HCT116 (cell line): Measurements from ENCODE around the gene PAQR7. TPM values are rescaled to one million over a fixed set of nuclear protein-coding genes. Genes with fewer than 3 reads are reported as not detected.

Source experiments
- ATAC-seq: fragments of 200-7000 bp; cut with Tn5 transposase; 2 replicates; pipeline ENCODE4 v1.9.1; 2020; ENCODE audit warnings: mild to moderate bottlenecking, moderate library complexity
- BruUV-seq: library from RNA; stranded (reverse); fragments of 400-500 nt; replicated peaks from 2 replicates; lab custom pipeline; 2021; lab: Mats Ljungman, UMichigan
- CTCF ChIA-PET: fragments of 300-600 bp; sonication (Branson Sonifier 250); formaldehyde crosslinking; loops from one replicate; lab custom pipeline; 2021; ENCODE audit warnings: antibody characterized with exemption; lab: Charles Lee
- POLR2A ChIA-PET: fragments of 300-600, 350-600 bp; sonication (Branson Sonifier 250); formaldehyde crosslinking; loops from one replicate; lab custom pipeline; 2021; ENCODE audit warnings: antibody characterized with exemption; lab: Charles Lee
- RAD21 ChIA-PET, 2 experiments: fragments of 300-600 bp; sonication (Branson Sonifier 250); formaldehyde crosslinking; loops; one replicate each; lab custom pipeline; 2023; ENCODE audit warnings: low total read pairs in 2 of 2; ENCODE audit not compliant: uncharacterized antibody in 2 of 2, unreplicated experiment in 2 of 2, low non-redundant PET in 1 of 2; lab: Charles Lee
- DNase-seq: peaks from one replicate; pipeline ENCODE4 v3.0.0-alpha.2; 2010; ENCODE audit warnings: low read depth, low spot score
- H2AFZ ChIP-seq: fragments of 200-600 bp; shearing (Covaris generic), sonication (generic); 2 replicates; pipeline ENCODE4 v1.6.1; 2017; ENCODE audit warnings: low read depth, mixed run types, mixed read lengths, antibody characterized with exemption, low read length; ENCODE audit not compliant: poor library complexity, severe bottlenecking
- H3K27ac ChIP-seq: 2 replicates; pipeline ENCODE4 v1.5.1; 2012; ENCODE audit warnings: low read depth, low read length
- H3K27me3 ChIP-seq: fragments of 200-600 bp; sonication (generic); 2 replicates; pipeline ENCODE4 v1.6.1; 2016; ENCODE audit warnings: mixed run types, low read length, mixed read lengths; ENCODE audit not compliant: insufficient read depth
- H3K36me3 ChIP-seq, 2 experiments: fragments of 200-500 bp in 1 of 2; fragments of 200-600 bp in 1 of 2; sonication (Bioruptor generic) in 1 of 2; sonication (generic) in 1 of 2; 2 replicates each; pipeline versions ENCODE4 v1.5.1 to v1.6.1; 2014 to 2016; ENCODE audit warnings: low read length in 2 of 2, inconsistent platforms in 1 of 2, mixed read lengths in 1 of 2, mixed run types in 1 of 2; ENCODE audit not compliant: insufficient read depth in 2 of 2, control insufficient read depth in 1 of 2
- H3K4me1 ChIP-seq, 2 experiments: fragments of 200-600 bp in 1 of 2; sonication (generic) in 1 of 2; 2 replicates each; pipeline versions ENCODE4 v1.5.1 to v1.6.1; 2012 to 2017; ENCODE audit warnings: low read length in 2 of 2, inconsistent platforms in 1 of 2, mild to moderate bottlenecking in 1 of 2, mixed read lengths in 1 of 2, mixed run types in 1 of 2, moderate library complexity in 1 of 2; ENCODE audit not compliant: insufficient read depth in 2 of 2, control insufficient read depth in 1 of 2
- H3K4me2 ChIP-seq: fragments of 200-600 bp; sonication (generic); 2 replicates; pipeline ENCODE4 v1.6.1; 2017; ENCODE audit warnings: mixed run types, low read length, mixed read lengths
- H3K4me3 ChIP-seq, 2 experiments: fragments of 200-600 bp in 1 of 2; sonication (generic) in 1 of 2; replicated peaks in 1 of 2; 2 replicates each; pipeline ENCODE4 v1.5.1; 2011 to 2016; ENCODE audit warnings: low read length in 2 of 2, control low read depth in 1 of 2, low read depth in 1 of 2, mild to moderate bottlenecking in 1 of 2, mixed read lengths in 1 of 2, mixed run types in 1 of 2
- H3K79me2 ChIP-seq: fragments of 200-600 bp; sonication (generic); 2 replicates; pipeline ENCODE4 v1.6.1; 2017; ENCODE audit warnings: mild to moderate bottlenecking, mixed run types, low read length, moderate library complexity, mixed read lengths; ENCODE audit not compliant: insufficient read depth
- H3K9ac ChIP-seq: fragments of 200-600 bp; sonication (generic); 2 replicates; pipeline ENCODE4 v1.6.1; 2016; ENCODE audit warnings: low read length, mixed read lengths
- H3K9me2 ChIP-seq: fragments of 200-600 bp; sonication (generic), shearing (Covaris generic); 2 replicates; pipeline ENCODE4 v1.6.1; 2017; ENCODE audit warnings: mixed run types, mild to moderate bottlenecking, moderate library complexity; ENCODE audit not compliant: insufficient read depth
- H3K9me3 ChIP-seq, 2 experiments: fragments of 200-500 bp in 1 of 2; fragments of 200-600 bp in 1 of 2; sonication (Bioruptor generic) in 1 of 2; sonication (generic) in 1 of 2; 2 replicates each; pipeline ENCODE4 v1.6.1; 2014 to 2017; ENCODE audit warnings: low read length in 2 of 2, mixed read lengths in 2 of 2, inconsistent platforms in 1 of 2, low read depth in 1 of 2, mild to moderate bottlenecking in 1 of 2, mixed run types in 1 of 2, moderate library complexity in 1 of 2; ENCODE audit not compliant: control insufficient read depth in 1 of 2, insufficient read depth in 1 of 2
- H4K20me1 ChIP-seq: fragments of 200-600 bp; sonication (generic), shearing (Covaris generic); 2 replicates; pipeline ENCODE4 v1.6.1; 2017; ENCODE audit warnings: mixed run types, mild to moderate bottlenecking, moderate library complexity; ENCODE audit not compliant: insufficient read depth
- CBX3 ChIP-seq: IDR thresholded peaks from 2 replicates; pipeline ENCODE4 v1.6.1; 2012; ENCODE audit warnings: low read depth
- CEBPB ChIP-seq: IDR thresholded peaks from 2 replicates; pipeline ENCODE4 v1.6.1; 2012; ENCODE audit warnings: low read depth
- CTCF ChIP-seq, 3 experiments: fragments of 200-600 bp in 1 of 3; sonication (generic) in 1 of 3; IDR thresholded peaks in 2 of 3; conservative IDR thresholded peaks in 1 of 3; 2 replicates each; pipeline ENCODE4 v1.5.1; 2012 to 2017; ENCODE audit warnings: low read depth in 2 of 3, low read length in 2 of 3, antibody characterized with exemption in 1 of 3, borderline replicate concordance in 1 of 3, control low read depth in 1 of 3, mild to moderate bottlenecking in 1 of 3, mixed read lengths in 1 of 3, mixed run types in 1 of 3, moderate library complexity in 1 of 3; ENCODE audit not compliant: insufficient read depth in 1 of 3
- ELF1 ChIP-seq: IDR thresholded peaks from 2 replicates; pipeline ENCODE4 v1.6.1; 2012; ENCODE audit warnings: low read depth, borderline replicate concordance
- EZH2phosphoT487 ChIP-seq: fragments of 200-600 bp; IDR thresholded peaks from 2 replicates; pipeline ENCODE4 v1.6.1; 2018; ENCODE audit warnings: antibody characterized with exemption, borderline replicate concordance
- FOSL1 ChIP-seq: IDR thresholded peaks from 2 replicates; pipeline ENCODE4 v1.6.1; 2012; ENCODE audit warnings: low read depth
- JUND ChIP-seq: IDR thresholded peaks from 2 replicates; pipeline ENCODE4 v1.6.1; 2012
- MAX ChIP-seq: IDR thresholded peaks from 2 replicates; pipeline ENCODE4 v1.6.1; 2012
- POLR2AphosphoS5 ChIP-seq: IDR thresholded peaks from 2 replicates; pipeline ENCODE4 v1.6.1; 2011; ENCODE audit warnings: mild to moderate bottlenecking, low read depth, low read length, moderate library complexity
- REST ChIP-seq: IDR thresholded peaks from 2 replicates; pipeline ENCODE4 v1.6.1; 2012; ENCODE audit warnings: low read depth
- SIN3A ChIP-seq: IDR thresholded peaks from 2 replicates; pipeline ENCODE4 v1.6.1; 2012; ENCODE audit warnings: low read depth
- SP1 ChIP-seq: IDR thresholded peaks from 2 replicates; pipeline ENCODE4 v1.6.1; 2012; ENCODE audit warnings: low read depth
- SRF ChIP-seq: IDR thresholded peaks from 2 replicates; pipeline ENCODE4 v1.6.1; 2012; ENCODE audit warnings: low read depth
- YY1 ChIP-seq: IDR thresholded peaks from 2 replicates; pipeline ENCODE4 v1.6.1; 2011; ENCODE audit warnings: low read length, low read depth, moderate library complexity, mild to moderate bottlenecking; ENCODE audit not compliant: insufficient replicate concordance; ENCODE audit errors: extremely low read depth
- ZFX ChIP-seq: fragments of 450-650 bp; IDR thresholded peaks from 2 replicates; pipeline ENCODE4 v1.6.1; 2017
- intact Hi-C: fragments of 100-400 bp; cut with micrococcal nuclease; formaldehyde crosslinking; loops from 2 replicates; pipeline ENCODE4 v1.10.0; 2022
- total RNA-seq: library from RNA; stranded (reverse); gene quantifications from one replicate; pipeline ENCODE4 v1.2.1, GENCODE V29; 2021; ENCODE audit not compliant: unreplicated experiment

Gene PAQR7
- total RNA-seq, 1 experiment from 2014 or later: 13.1 TPM

- Histone ChIP-seq H3K9ac (peak overlapping the region; percentile 78), H2AFZ (no peak overlapping the region), H3K4me3 (peak overlapping the region; percentile 24 to 51), H3K36me3 (no peaks in the 10 kb centered on the region), H3K79me2 (no peaks in the 10 kb centered on the region), H3K9me2 (no peaks in the 10 kb centered on the region; the same call in 1 of the 2 replicates), H4K20me1 (no peaks in the 10 kb centered on the region), H3K4me2 (peak overlapping the region; percentile 87), H3K4me1 (peaks cover 57 to 74% of the 10 kb centered on the region in 2 experiments), H3K27ac (peak overlapping the region; percentile 94), H3K27me3 (no peaks in the 10 kb centered on the region), H3K9me3 (no peaks in the 10 kb centered on the region)
- TF ChIP-seq CBX3 (peak; percentile 95), ZFX (no peak), SP1 (peak; percentile 96), POLR2AphosphoS5 (peak; percentile 63), CEBPB (no peak; the same call in none of the 2 replicates), YY1 (peak; percentile 82), SIN3A (peak; percentile 55; the same call in 1 of the 2 replicates), ELF1 (no peak), SRF (0 out of 2 replicates have a peak, but pooled peaks have one; percentile 50), REST (no peak), CTCF (IDR thresholded peaks at IDR 0.05 in 2 of 3, conservative IDR thresholded peaks at IDR 0.05 in 1 of 3; ENCODE audit: borderline replicate concordance in 1 of 3, insufficient read depth in 1 of 3, low read depth in 2 of 3, low read length in 2 of 3) (no peak), FOSL1 (peak; percentile 94), EZH2phosphoT487 (no peak), MAX (peak; percentile 56), JUND (peak; percentile 97)
- intact Hi-C loops: loop anchor here (1.0 to 10.0 kb wide), 2 partner anchors 53 to 254 kb away; no protein-coding TSS in a partner anchor
- ChIA-PET RAD21 (interaction anchor here in 1 of 2 experiments (1.5 kb wide), 1 partner anchor 53 kb away, joined by 3 read pairs; no protein-coding TSS in a partner anchor), CTCF (interaction anchor here (1.1 kb wide), 1 partner anchor 15 kb away, joined by 3 read pairs; the partner anchor contains the start of gene PAQR7), POLR2A (interaction anchor here (0.6 to 5.5 kb wide), 6 partner anchors 9 to 107 kb away, joined by 3 to 31 read pairs (median 4); partner anchors contain the start of genes PAFAH2 and PAQR7)
- DNase-seq (peak; percentile 96), ATAC-seq (peak; percentile 80)
- TSS peak; percentile 71 for BruUV-seq
Observed at GRCh38 chr1:25890239-25891034, 14.9 kb upstream of the PAQR7 start.
